HG03520 (cell line): ENCODE data around the gene LYPD6.
"Not testable (repeated sequence)": the region's sequence is repeated elsewhere in the genome, so short reads cannot be mapped to it uniquely, and the experiment has no call there.

Source experiments
- ATAC-seq: cut with Tn5 transposase; IDR thresholded peaks from one replicate; pipeline ENCODE4 v1.9.1; 2021; ENCODE audit warnings: mild to moderate bottlenecking, moderate library complexity; ENCODE audit not compliant: unreplicated experiment

The LYPD6 gene

DNA sequence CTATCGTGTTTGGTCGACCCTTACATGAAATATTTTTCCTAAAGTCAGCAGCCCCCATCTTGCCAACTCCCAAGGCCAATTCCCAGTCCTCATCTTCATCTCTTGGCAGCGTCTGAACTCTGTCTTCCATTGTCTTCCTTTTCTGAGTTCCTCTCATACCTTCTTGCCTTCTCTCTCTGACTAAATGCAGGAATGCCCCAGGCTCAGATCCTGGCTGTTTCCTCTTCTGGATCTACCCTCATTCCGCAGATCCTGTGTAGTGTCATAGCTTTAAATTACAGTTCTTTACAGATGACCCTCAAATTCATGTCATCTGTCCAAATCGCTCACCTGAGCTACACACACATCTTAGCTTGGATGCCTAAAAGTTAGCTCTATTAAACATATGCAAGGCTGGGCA lies 162.5 kb downstream of the LYPD6 start:
- ATAC-seq, result no peak

DNA sequence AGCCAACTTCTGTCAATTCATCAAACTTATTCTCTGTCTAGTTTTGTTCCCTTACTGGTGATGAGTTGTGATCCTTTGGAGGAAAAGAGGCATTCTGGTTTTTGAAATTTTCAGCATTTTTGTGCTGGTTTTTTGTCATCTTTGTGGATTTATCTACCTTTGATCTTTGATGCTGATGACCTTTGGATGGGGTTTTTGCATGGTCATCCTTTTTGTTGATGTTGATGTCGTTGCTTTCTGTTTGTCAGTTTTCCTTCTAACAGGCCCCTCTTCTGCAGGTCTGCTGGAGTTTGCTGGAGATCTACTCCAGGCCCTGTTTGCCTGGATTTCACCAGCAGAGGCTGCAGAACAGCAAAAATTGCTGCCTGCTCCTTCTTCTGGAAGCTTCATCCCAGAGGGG lies 168.8 kb downstream of the LYPD6 start:
- not testable (repeated sequence) for ATAC-seq

DNA sequence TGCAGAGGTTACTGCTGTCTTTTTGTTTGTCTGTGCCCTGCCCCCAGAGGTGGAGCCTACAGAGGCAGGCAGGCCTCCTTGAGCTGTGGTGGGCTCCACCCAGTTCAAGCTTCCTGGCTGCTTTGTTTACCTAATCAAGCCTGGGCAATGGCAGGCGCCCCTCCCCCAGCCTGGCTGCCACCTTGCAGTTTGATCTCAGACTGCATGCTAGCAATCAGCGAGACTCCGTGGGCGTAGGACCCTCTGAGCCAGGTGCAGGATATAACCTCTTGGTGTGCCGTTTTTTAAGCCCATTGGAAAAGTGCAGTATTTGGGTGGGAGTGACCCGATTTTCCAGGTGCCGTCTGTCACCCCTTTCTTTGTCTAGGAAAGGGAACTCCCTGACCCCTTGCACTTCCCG lies 176.4 kb downstream of the LYPD6 start:
- ATAC-seq, result not testable (repeated sequence)

- no peak for ATAC-seq
Observed at GRCh38 chr2:149507974-149508373, 177.6 kb downstream of the LYPD6 start.

GRCh38 chr2:149513461-149513860 lies 183.1 kb downstream of the LYPD6 start:
- ATAC-seq, result no peak
